Measurements from ENCODE around the gene ADAMTS10.
A peak's percentile ranks its signal among the peaks of the same experiment; 100 is the strongest.
"Not testable (repeated sequence)": the region's sequence is repeated elsewhere in the genome, so short reads cannot be mapped to it uniquely, and the experiment has no call there.

Gene ADAMTS10

GRCh38 chr19:8626842-8627241, 16.3 kb upstream of the ADAMTS10 start:
- FAIRE-seq (no peak), DNase-seq (ENCODE audit: insufficient read length, low spot score) (no peak)
- TF ChIP-seq CTCF (IDR thresholded peaks at IDR 0.05; ENCODE audit: insufficient read depth, missing control alignments) = no peak

DNA sequence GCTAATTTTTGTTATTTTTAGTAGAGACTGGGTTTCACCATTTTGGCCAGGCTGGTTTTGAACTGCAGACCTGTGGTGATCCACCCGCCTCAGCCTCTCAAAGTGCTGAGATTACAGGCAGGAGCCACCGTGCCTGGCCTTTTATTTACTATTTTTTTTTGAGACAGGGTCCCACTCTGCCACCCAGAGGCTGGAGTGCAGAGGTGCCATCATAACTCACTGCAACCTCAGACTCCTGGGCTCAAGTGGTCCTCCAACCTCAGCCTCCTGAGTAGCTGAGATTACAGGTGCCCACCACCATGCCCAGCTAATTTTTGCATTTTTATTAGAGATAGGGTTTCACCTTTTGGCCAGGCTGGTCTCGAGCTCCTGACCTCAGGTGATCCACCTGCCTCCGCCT, 12.4 kb upstream of the ADAMTS10 start:
- not testable (repeated sequence) for FAIRE-seq
- TF ChIP-seq CTCF (IDR thresholded peaks at IDR 0.05; ENCODE audit: insufficient read depth, missing control alignments) = peak; percentile 35

DNA sequence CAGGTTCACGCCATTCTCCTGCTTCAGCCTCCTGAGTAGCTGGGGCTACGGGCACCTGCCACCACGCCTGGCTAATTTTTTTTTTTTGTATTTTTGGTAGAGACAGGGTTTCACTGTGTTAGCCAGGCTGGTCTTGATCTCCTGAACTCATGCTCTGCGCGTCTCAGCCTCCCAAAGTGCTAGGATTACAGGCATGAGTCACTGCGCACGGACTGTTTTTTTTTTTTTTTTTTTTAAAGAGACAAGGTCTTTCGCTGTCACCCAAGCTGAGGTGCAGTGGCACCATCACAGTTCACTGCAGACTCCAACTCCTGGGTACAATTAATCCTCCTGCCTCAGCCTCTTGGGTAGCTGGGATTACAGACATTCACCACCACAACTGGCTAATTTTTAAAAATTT, 8.2 kb upstream of the ADAMTS10 start:
- DNase-seq (ENCODE audit: insufficient read length, low spot score) (no peak), FAIRE-seq (no peak)
- TF ChIP-seq CTCF (IDR thresholded peaks at IDR 0.05; ENCODE audit: insufficient read depth, missing control alignments) = no peak

More for the DNA sequence above, 12.4 kb upstream of the ADAMTS10 start:
- DNase-seq (ENCODE audit: insufficient read length, low spot score) = not testable (repeated sequence)

DNA sequence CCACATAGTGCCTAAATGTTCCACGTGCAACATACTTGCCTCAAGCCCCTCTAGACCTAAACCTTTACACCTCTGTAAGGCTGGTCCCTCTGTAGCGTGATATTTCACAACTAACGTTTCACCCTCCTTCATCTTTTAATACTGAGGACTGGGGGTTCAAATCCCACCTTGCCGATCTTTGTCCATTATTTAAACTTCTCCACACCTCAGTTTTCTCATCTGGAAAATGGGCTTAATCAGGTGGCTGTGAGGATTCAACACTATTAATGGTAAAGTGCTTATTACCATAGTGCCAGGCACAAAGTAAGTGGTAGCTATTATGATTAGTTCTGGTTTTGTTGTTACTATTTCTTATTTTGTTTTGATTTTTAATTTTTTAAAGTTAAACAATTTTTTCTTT, 7.5 kb upstream of the ADAMTS10 start:
- DNase-seq (ENCODE audit: insufficient read length, low spot score) (no peak), FAIRE-seq (no peak)
- no peak for TF ChIP-seq CTCF (IDR thresholded peaks at IDR 0.05; ENCODE audit: insufficient read depth, missing control alignments)

DNA sequence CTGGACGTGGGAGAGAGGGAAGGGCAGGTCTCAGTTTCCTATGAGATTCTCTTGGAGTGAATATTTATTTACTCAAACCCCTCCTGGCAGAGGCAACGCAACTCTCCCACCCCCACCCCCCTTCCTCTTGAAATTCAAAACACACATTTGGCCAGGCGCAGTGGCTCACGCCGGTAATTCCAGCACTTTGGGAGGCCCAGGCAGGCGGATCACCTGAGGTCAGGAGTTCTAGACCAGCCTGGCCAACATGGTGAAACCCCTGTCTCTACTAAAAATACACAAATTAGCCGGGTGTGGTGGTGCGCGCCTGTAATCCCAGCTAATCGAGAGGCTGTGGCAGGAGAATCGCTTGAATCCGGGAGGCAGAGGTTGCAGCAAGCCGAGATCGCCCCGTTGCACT, 6.8 kb upstream of the ADAMTS10 start:
- DNase-seq (ENCODE audit: insufficient read length, low spot score); FAIRE-seq: not testable (repeated sequence)

DNA sequence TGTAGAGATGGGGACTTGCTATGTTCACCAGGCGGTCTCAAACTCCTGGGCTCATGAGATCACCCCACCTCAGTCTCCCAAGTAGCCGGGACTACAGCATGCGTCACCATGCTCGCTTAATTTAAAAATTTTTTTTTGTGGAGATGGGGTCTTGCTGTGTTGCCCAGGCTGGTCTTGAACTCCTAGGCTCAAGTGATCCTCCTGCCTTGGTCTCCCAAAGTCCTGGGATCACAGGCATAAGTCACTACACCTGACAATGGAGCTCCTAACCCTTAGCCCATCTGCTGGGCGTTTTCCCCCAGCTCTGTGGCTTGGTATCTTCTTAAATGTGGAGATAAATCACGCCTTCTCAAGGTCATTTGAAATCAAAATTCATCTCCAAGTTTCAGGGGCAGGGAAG, 6.3 kb upstream of the ADAMTS10 start:
- DNase-seq (ENCODE audit: insufficient read length, low spot score) (no peak), FAIRE-seq (no peak)
- no peak for TF ChIP-seq CTCF (IDR thresholded peaks at IDR 0.05; ENCODE audit: insufficient read depth, missing control alignments)

DNA sequence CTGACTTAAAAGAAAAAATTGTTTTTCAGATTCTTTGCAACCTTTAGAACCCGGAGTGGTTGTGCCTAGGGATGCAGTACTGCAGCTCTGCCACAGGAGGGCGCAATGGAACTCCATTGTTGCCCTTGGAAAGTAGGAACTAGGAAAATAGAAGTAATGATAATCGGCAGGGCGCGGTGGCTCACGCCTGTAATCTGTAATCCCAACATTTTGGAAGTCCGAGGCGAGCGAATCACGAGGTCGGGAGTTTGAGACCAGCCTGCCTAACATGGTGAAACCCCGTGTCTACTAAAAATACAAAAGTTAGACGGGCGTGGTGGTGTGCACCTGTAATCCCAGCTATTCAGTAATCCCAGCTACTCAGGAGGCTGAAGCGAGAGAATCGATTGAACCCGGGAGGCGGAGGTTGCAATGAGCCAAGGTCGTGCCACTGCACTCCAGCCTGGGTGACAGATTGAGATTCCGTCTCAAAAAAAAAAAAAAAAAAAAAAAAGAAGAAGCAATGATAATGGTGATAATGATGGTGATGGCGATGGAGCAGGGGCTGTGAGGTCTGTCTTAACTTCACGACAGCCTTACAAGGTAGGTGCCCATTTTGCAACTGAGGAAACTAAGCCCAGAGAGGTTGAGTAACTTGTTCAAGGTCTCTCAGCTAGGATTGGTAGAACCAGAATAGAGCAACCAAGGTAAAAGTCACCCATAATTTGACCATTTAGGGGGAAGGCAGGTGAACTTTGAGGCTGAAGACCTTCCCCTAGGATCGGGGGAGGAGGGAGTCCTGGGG, 5.5 kb upstream of the ADAMTS10 start:
- FAIRE-seq (no peak), DNase-seq (ENCODE audit: insufficient read length, low spot score) (peak; percentile 46)

More for the DNA sequence above, 5.5 kb upstream of the ADAMTS10 start:
- peak; percentile 96 for TF ChIP-seq CTCF (IDR thresholded peaks at IDR 0.05; ENCODE audit: insufficient read depth, missing control alignments)

Data from D721Med (cell line).